ENCODE results near the gene ADAMTS9. TPM values are rescaled to one million over a fixed set of nuclear protein-coding genes. Genes with fewer than 3 reads are reported as not detected.

The ADAMTS9 gene
- total RNA-seq, 4 donors from 2014 or later, result 36.4 to 218 (median 99.1) TPM

GRCh38 chr3:64591615-64592014 lies 96.2 kb downstream of the ADAMTS9 start:
- TF ChIP-seq, protein P1, sequence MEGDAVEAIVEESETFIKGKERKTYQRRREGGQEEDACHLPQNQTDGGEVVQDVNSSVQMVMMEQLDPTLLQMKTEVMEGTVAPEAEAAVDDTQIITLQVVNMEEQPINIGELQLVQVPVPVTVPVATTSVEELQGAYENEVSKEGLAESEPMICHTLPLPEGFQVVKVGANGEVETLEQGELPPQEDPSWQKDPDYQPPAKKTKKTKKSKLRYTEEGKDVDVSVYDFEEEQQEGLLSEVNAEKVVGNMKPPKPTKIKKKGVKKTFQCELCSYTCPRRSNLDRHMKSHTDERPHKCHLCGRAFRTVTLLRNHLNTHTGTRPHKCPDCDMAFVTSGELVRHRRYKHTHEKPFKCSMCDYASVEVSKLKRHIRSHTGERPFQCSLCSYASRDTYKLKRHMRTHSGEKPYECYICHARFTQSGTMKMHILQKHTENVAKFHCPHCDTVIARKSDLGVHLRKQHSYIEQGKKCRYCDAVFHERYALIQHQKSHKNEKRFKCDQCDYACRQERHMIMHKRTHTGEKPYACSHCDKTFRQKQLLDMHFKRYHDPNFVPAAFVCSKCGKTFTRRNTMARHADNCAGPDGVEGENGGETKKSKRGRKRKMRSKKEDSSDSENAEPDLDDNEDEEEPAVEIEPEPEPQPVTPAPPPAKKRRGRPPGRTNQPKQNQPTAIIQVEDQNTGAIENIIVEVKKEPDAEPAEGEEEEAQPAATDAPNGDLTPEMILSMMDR (IDR thresholded peaks at IDR 0.05; ENCODE audit: low read depth), result no peak

- TF ChIP-seq, protein P1 (IDR thresholded peaks at IDR 0.05; ENCODE audit: low read depth), result no peak
Observed at GRCh38 chr3:64588380-64588779, 99.4 kb downstream of the ADAMTS9 start.

DNA sequence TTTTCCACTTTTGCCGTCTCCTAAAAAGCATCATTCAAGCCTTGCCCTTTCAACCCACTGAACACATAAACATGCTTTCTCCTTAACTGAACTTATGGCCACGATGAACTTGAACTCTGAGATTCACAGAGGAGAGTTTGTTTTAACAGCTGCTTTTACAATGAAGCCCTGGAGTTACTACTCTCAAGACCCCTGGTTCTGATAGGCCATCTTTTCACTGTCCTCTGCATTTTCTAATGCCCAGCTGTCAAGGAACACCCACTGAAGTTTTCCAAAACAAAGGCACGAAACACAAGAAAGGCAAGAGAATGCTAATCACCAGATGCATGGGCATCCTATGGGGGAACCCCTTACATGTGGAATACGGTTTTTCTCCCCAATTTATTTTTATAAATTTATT lies 100.8 kb downstream of the ADAMTS9 start:
- TF ChIP-seq, protein P1 (IDR thresholded peaks at IDR 0.05; ENCODE audit: low read depth), result no peak

- TF ChIP-seq, protein P1 (IDR thresholded peaks at IDR 0.05; ENCODE audit: low read depth), result no peak
Observed at GRCh38 chr3:64584179-64584578, 103.6 kb downstream of the ADAMTS9 start.

GRCh38 chr3:64578797-64579196 lies 109.0 kb downstream of the ADAMTS9 start:
- TF ChIP-seq, protein P1 (IDR thresholded peaks at IDR 0.05; ENCODE audit: low read depth), result no peak

DNA sequence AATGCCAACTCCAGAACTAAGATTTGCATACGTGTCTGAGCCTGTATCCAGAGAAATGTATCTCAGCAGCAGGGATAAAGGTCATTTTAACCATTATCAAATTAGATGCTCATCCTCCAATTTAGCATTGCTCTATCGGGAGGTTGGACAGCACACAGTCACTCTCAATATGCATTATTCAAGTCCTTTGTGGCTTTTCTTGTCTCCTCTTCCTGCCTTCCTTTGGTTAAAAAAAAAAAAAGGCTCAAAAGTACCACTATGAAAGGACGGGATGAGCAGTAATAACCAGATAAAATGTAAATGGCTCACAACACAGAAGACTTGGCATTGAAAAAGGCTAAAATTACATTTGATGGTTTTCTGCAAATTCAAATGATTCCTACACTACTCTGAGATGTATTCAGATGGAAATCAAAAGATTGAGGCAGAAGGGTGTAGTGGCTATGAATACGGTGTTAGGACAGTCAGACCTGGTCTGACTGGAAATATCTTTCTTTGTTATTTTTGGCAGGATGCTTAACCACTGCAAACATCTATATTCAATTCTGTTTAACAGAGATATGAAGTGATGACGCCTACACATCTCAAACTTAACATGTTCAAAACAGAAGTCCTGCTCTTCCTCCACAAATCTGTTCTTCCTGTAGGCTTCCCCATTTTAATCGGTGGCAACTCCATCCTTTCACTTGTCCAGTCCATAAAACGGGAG lies 109.6 kb downstream of the ADAMTS9 start:
- TF ChIP-seq, protein P1 (IDR thresholded peaks at IDR 0.05; ENCODE audit: low read depth), result no peak

- TF ChIP-seq, protein P1 (IDR thresholded peaks at IDR 0.05; ENCODE audit: low read depth), result no peak
Observed at GRCh38 chr3:64576211-64576775, 111.5 kb downstream of the ADAMTS9 start.

Data from subcutaneous adipose tissue (tissue), 4 donors.